Common myeloid progenitor, CD34-positive (primary cell): ENCODE measurements around the gene ATP6V0E1.
"Not testable (repeated sequence)": the region's sequence is repeated elsewhere in the genome, so short reads cannot be mapped to it uniquely, and the experiment has no call there.

ENCODE experiments used
- CTCF ChIA-PET: fragments of 350-600 bp; sonication (Branson Sonifier 250); formaldehyde crosslinking; loops from one replicate; lab custom pipeline; 2021; ENCODE audit warnings: antibody characterized with exemption; lab: Charles Lee
- POLR2A ChIA-PET: fragments of 350-600 bp; sonication (Branson Sonifier 250); formaldehyde crosslinking; loops from one replicate; lab custom pipeline; 2021; ENCODE audit warnings: antibody characterized with exemption; lab: Charles Lee
- DNase-seq, 3 donors: peaks; one replicate each; pipeline versions ENCODE4 v3.0.0 to v3.0.0-alpha.2; 2013
- H3K27ac ChIP-seq, 2 experiments: 1 replicate in 1 of 2; 2 replicates in 1 of 2; pipeline ENCODE4 v1.7.0; 2013; ENCODE audit warnings: inconsistent platforms in 2 of 2, low read length in 2 of 2, mild to moderate bottlenecking in 2 of 2, low read depth in 1 of 2, moderate library complexity in 1 of 2; ENCODE audit not compliant: severe bottlenecking in 2 of 2, insufficient read depth in 1 of 2, poor library complexity in 1 of 2
- H3K27me3 ChIP-seq, 5 experiments: replicated peaks in 2 of 5; 1 replicate in 3 of 5; 2 replicates in 2 of 5; pipeline versions ENCODE4 v1.6.1 to v1.7.0; 2013; ENCODE audit warnings: low read length in 4 of 5, mild to moderate bottlenecking in 2 of 5, moderate library complexity in 2 of 5, inconsistent platforms in 1 of 5; ENCODE audit not compliant: insufficient read depth in 5 of 5, control insufficient read depth in 4 of 5
- H3K36me3 ChIP-seq, 4 experiments: 1 replicate in 2 of 4; 2 replicates in 2 of 4; pipeline versions ENCODE4 v1.6.1 to v1.7.0; 2013; ENCODE audit warnings: low read length in 3 of 4, control low read depth in 1 of 4, mild to moderate bottlenecking in 1 of 4; ENCODE audit not compliant: control insufficient read depth in 4 of 4, insufficient read depth in 4 of 4
- H3K4me1 ChIP-seq, 4 experiments: 1 replicate in 3 of 4; 2 replicates in 1 of 4; pipeline versions ENCODE4 v1.6.1 to v1.7.1; 2013; ENCODE audit warnings: low read length in 3 of 4, mild to moderate bottlenecking in 3 of 4, control low read depth in 1 of 4, inconsistent platforms in 1 of 4, moderate library complexity in 1 of 4; ENCODE audit not compliant: control insufficient read depth in 4 of 4, insufficient read depth in 4 of 4; ENCODE audit errors: control extremely low read depth in 1 of 4
- H3K4me3 ChIP-seq, 7 experiments: 1 replicate in 4 of 7; 2 replicates in 3 of 7; pipeline versions ENCODE4 v1.5.1 to v1.7.0; 2013; ENCODE audit warnings: mild to moderate bottlenecking in 7 of 7, low read length in 6 of 7, moderate library complexity in 6 of 7, inconsistent platforms in 2 of 7, low read depth in 2 of 7, control low read depth in 1 of 7; ENCODE audit not compliant: insufficient read depth in 4 of 7, control insufficient read depth in 1 of 7; ENCODE audit errors: extremely low read depth in 1 of 7
- H3K9me3 ChIP-seq, 5 experiments: 1 replicate in 4 of 5; 2 replicates in 1 of 5; pipeline versions ENCODE4 v1.6.1 to v1.7.1; 2013; ENCODE audit warnings: low read length in 4 of 5, mild to moderate bottlenecking in 2 of 5, inconsistent platforms in 1 of 5, low read depth in 1 of 5, moderate library complexity in 1 of 5; ENCODE audit not compliant: control insufficient read depth in 4 of 5, insufficient read depth in 2 of 5; ENCODE audit errors: control extremely low read depth in 1 of 5
- WGBS: methylation state at CpG from one replicate; pipeline ENCODE4 v1.1.5; 2013; ENCODE audit not compliant: insufficient coverage; 5-methylcytosine and 5-hydroxymethylcytosine counted together

The ATP6V0E1 gene

GRCh38 chr5:173075137-173075843 lies 91.7 kb downstream of the ATP6V0E1 start:
- H3K4me3 ChIP-seq, result no peak overlapping the region
- H3K4me1 ChIP-seq, result peaks cover 0 to 2% (median under 1%) of the 10 kb centered on the region in 4 experiments
- H3K27ac ChIP-seq, result no peak overlapping the region
- peaks cover 0 to 4% (median 1%) of the 10 kb centered on the region in 4 experiments for H3K36me3 ChIP-seq
- ChIA-PET CTCF (no interaction called here), POLR2A (no interaction called here)
- WGBS, result 98% methylated on average over 4 of the region's 5 CpGs
- no peaks in the 10 kb centered on the region for H3K27me3 ChIP-seq
- no peak for DNase-seq
- no peaks in the 10 kb centered on the region for H3K9me3 ChIP-seq

- peaks cover under 1 to 9% (median 7%) of the 10 kb centered on the region in 4 experiments for H3K36me3 ChIP-seq
- no peak for DNase-seq
- ChIA-PET CTCF (interaction anchor here (0.6 kb wide), 1 partner anchor 39 kb away, joined by 3 read pairs; no protein-coding TSS in a partner anchor), POLR2A (interaction anchor here (0.6 kb wide), 1 partner anchor 43 kb away, joined by 3 read pairs; no protein-coding TSS in a partner anchor)
- H3K4me3 ChIP-seq, result no peak overlapping the region
- peaks cover 0 to 2% (median under 1%) of the 10 kb centered on the region in 4 experiments for H3K4me1 ChIP-seq
- no peaks in the 10 kb centered on the region for H3K9me3 ChIP-seq
- no CpG with 5 or more reads among the region's 5 CpGs for WGBS
- no peaks in the 10 kb centered on the region for H3K27me3 ChIP-seq
- no peak overlapping the region for H3K27ac ChIP-seq
These were observed 92.4 kb downstream of the ATP6V0E1 start for GRCh38 chr5:173075970-173076369.

GRCh38 chr5:173076471-173076870 lies 92.9 kb downstream of the ATP6V0E1 start:
- not testable (repeated sequence) for H3K9me3 ChIP-seq, H3K4me3 ChIP-seq, DNase-seq, H3K27ac ChIP-seq, H3K4me1 ChIP-seq, H3K27me3 ChIP-seq
- 100% methylated on average over 4 of the region's 4 CpGs for WGBS
- ChIA-PET CTCF (interaction anchor here (0.6 kb wide), 1 partner anchor 39 kb away, joined by 3 read pairs; no protein-coding TSS in a partner anchor), POLR2A (interaction anchor here (0.6 kb wide), 1 partner anchor 44 kb away, joined by 3 read pairs; no protein-coding TSS in a partner anchor)
- peaks cover 4 to 12% (median 11%) of the 10 kb centered on the region in 4 experiments for H3K36me3 ChIP-seq

- DNase-seq, result no peak
- Histone ChIP-seq H3K4me1 (peaks cover 0 to 2% (median under 1%) of the 10 kb centered on the region in 4 experiments), H3K27ac (no peak overlapping the region), H3K27me3 (no peaks in the 10 kb centered on the region), H3K4me3 (no peak overlapping the region), H3K9me3 (no peaks in the 10 kb centered on the region), H3K36me3 (peaks cover 4 to 19% (median 14%) of the 10 kb centered on the region in 4 experiments)
- ChIA-PET CTCF (interaction anchor here (1.3 kb wide), 1 partner anchor 98 kb away, joined by 3 read pairs; no protein-coding TSS in a partner anchor), POLR2A (interaction anchor here (0.7 kb wide), 1 partner anchor 102 kb away, joined by 3 read pairs; no protein-coding TSS in a partner anchor)
- 96% methylated on average over 3 of the region's 3 CpGs for WGBS
These were observed 95.3 kb downstream of the ATP6V0E1 start for GRCh38 chr5:173078878-173079277.
